Body of pancreas (tissue), 4 donors: ENCODE measurements around the gene DNASE1L2.

Experiments
- POLR2A ChIP-seq, 3 donors: fragments of 450-650 bp; IDR thresholded peaks; one replicate each; pipeline ENCODE4 v1.6.1; 2016; ENCODE audit warnings: antibody characterized with exemption in 3 of 3, mild to moderate bottlenecking in 2 of 3
- TF ChIP-seq, protein P1 (sequence below), 7 experiments: fragments of 450-650 bp in 4 of 7; fragments of 200-600 bp in 3 of 7; sonication (generic) in 3 of 7; IDR thresholded peaks; one replicate each; pipeline ENCODE4 v1.5.1; 2016 to 2019; ENCODE audit warnings: antibody characterized with exemption in 7 of 7

DNA sequence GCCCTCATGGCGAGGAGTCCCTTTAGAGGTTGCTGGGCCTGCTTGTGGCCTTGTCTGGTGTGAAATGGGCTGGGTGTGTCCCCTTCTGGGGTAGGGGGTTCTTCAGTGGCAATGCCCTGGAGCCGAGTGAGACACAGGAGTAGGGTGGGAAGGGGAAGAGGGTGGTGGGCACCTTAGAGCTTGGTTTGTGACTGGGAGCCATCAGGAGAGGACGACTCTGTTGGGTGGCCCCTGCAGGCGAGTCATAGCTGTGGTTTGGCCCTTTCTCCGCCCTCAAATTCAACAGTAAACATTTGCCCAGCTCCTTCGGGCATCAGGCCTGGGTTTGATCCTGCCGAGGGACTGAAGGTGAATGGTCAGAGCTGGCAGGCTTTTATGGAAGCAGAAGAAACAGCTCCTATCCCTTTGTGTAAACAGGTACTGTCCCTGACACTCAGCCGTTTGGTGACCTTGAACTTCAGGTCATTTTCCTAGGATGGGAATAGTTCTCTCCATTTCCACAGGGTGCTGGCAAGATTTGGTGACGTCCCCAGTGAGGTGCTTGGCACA, 9.9 kb upstream of the DNASE1L2 start:
- TF ChIP-seq, protein P1, sequence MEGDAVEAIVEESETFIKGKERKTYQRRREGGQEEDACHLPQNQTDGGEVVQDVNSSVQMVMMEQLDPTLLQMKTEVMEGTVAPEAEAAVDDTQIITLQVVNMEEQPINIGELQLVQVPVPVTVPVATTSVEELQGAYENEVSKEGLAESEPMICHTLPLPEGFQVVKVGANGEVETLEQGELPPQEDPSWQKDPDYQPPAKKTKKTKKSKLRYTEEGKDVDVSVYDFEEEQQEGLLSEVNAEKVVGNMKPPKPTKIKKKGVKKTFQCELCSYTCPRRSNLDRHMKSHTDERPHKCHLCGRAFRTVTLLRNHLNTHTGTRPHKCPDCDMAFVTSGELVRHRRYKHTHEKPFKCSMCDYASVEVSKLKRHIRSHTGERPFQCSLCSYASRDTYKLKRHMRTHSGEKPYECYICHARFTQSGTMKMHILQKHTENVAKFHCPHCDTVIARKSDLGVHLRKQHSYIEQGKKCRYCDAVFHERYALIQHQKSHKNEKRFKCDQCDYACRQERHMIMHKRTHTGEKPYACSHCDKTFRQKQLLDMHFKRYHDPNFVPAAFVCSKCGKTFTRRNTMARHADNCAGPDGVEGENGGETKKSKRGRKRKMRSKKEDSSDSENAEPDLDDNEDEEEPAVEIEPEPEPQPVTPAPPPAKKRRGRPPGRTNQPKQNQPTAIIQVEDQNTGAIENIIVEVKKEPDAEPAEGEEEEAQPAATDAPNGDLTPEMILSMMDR (IDR thresholded peaks at IDR 0.05): no peak
- no peak for TF ChIP-seq POLR2A (IDR thresholded peaks at IDR 0.05)
